ENCODE results near the gene ABCC4. TPM values are rescaled to one million over a fixed set of nuclear protein-coding genes. Genes with fewer than 3 reads are reported as not detected.

Gene ABCC4
- total RNA-seq, 2 donors from 2014 or later: 119 to 144 TPM

- H3K27ac Mint-ChIP-seq: peak overlapping the region; percentile 24
- TF ChIP-seq CTCF (conservative IDR thresholded peaks at IDR 0.05): no peak
- Histone ChIP-seq H3K4me3 (ENCODE audit: low read length) (no peak overlapping the region), H3K36me3 (ENCODE audit: control insufficient read depth, insufficient read depth, low read length) (peaks cover 16% of the 10 kb centered on the region), H3K27me3 (ENCODE audit: control insufficient read depth, insufficient read depth, low read length, poor library complexity, severe bottlenecking) (no peaks in the 10 kb centered on the region), H3K9ac (ENCODE audit: extremely low read depth, low read length, poor library complexity, severe bottlenecking) (no peak overlapping the region), H3K27ac (ENCODE audit: low read depth, low read length) (no peak overlapping the region), H3K4me1 (ENCODE audit: control insufficient read depth, insufficient read depth, low read length) (peaks cover 25% of the 10 kb centered on the region), H3K9me3 (ENCODE audit: control insufficient read depth, low read length) (no peaks in the 10 kb centered on the region)
- 87 to 89% methylated on average over 5 to 6 of the region's 6 CpGs for WGBS, 2 experiments (ENCODE audit: insufficient coverage in 1 of 2, insufficient read length in 1 of 2)
- no peak for DNase-seq
- no peak overlapping the region for H3K4me3 Mint-ChIP-seq
- no peaks in the 10 kb centered on the region for H3K27me3 Mint-ChIP-seq (ENCODE audit: insufficient read depth)
- H3K4me1 Mint-ChIP-seq: peaks cover 70% of the 10 kb centered on the region
- peaks cover 41% of the 10 kb centered on the region for H3K36me3 Mint-ChIP-seq (ENCODE audit: low read depth)
- H3K9me3 Mint-ChIP-seq: no peaks in the 10 kb centered on the region
These were observed 184.2 kb downstream of the ABCC4 start for GRCh38 chr13:95117092-95117491.

- no peak for DNase-seq
- TF ChIP-seq CTCF (conservative IDR thresholded peaks at IDR 0.05): no peak
- no peaks in the 10 kb centered on the region for H3K9me3 Mint-ChIP-seq
- Histone ChIP-seq H3K27ac (ENCODE audit: low read depth, low read length) (no peak overlapping the region), H3K27me3 (ENCODE audit: control insufficient read depth, insufficient read depth, low read length, poor library complexity, severe bottlenecking) (no peaks in the 10 kb centered on the region), H3K9me3 (ENCODE audit: control insufficient read depth, low read length) (no peaks in the 10 kb centered on the region), H3K4me1 (ENCODE audit: control insufficient read depth, insufficient read depth, low read length) (peaks cover 25% of the 10 kb centered on the region), H3K36me3 (ENCODE audit: control insufficient read depth, insufficient read depth, low read length) (peaks cover 11% of the 10 kb centered on the region), H3K4me3 (ENCODE audit: low read length) (no peak overlapping the region), H3K9ac (ENCODE audit: extremely low read depth, low read length, poor library complexity, severe bottlenecking) (no peak overlapping the region)
- peak overlapping the region; percentile 85 for H3K27ac Mint-ChIP-seq
- H3K4me3 Mint-ChIP-seq: no peak overlapping the region
- WGBS, 2 experiments (ENCODE audit: insufficient coverage in 1 of 2, insufficient read length in 1 of 2): 71 to 82% methylated on average over 6 to 10 of the region's 10 CpGs
- peaks cover 36% of the 10 kb centered on the region for H3K36me3 Mint-ChIP-seq (ENCODE audit: low read depth)
- peaks cover 58% of the 10 kb centered on the region for H3K4me1 Mint-ChIP-seq
- H3K27me3 Mint-ChIP-seq (ENCODE audit: insufficient read depth): no peaks in the 10 kb centered on the region
These were observed 185.7 kb downstream of the ABCC4 start for GRCh38 chr13:95115525-95115924.

- peaks cover 25% of the 10 kb centered on the region for H3K4me1 ChIP-seq (ENCODE audit: control insufficient read depth, insufficient read depth, low read length)
These were observed 187.7 kb downstream of the ABCC4 start for GRCh38 chr13:95113601-95114000.

More at GRCh38 chr13:95113601-95114000, 187.7 kb downstream of the ABCC4 start:
- Histone ChIP-seq H3K27ac (ENCODE audit: low read depth, low read length) (no peak overlapping the region), H3K4me3 (ENCODE audit: low read length) (no peak overlapping the region), H3K36me3 (ENCODE audit: control insufficient read depth, insufficient read depth, low read length) (peaks cover 9% of the 10 kb centered on the region), H3K27me3 (ENCODE audit: control insufficient read depth, insufficient read depth, low read length, poor library complexity, severe bottlenecking) (no peaks in the 10 kb centered on the region), H3K9me3 (ENCODE audit: control insufficient read depth, low read length) (peaks cover 7% of the 10 kb centered on the region), H3K9ac (ENCODE audit: extremely low read depth, low read length, poor library complexity, severe bottlenecking) (no peak overlapping the region)
- no peaks in the 10 kb centered on the region for H3K27me3 Mint-ChIP-seq (ENCODE audit: insufficient read depth)
- no peak for DNase-seq
- H3K36me3 Mint-ChIP-seq (ENCODE audit: low read depth): peaks cover 36% of the 10 kb centered on the region
- 43 to 65% methylated on average over 4 to 5 of the region's 5 CpGs for WGBS, 2 experiments (ENCODE audit: insufficient coverage in 1 of 2, insufficient read length in 1 of 2)
- peaks cover 53% of the 10 kb centered on the region for H3K4me1 Mint-ChIP-seq
- peaks cover 14% of the 10 kb centered on the region for H3K9me3 Mint-ChIP-seq
- H3K27ac Mint-ChIP-seq: peak overlapping the region; percentile 80
- no peak for TF ChIP-seq CTCF (conservative IDR thresholded peaks at IDR 0.05)
- no peak overlapping the region for H3K4me3 Mint-ChIP-seq
